Chondrocyte (in vitro differentiated cells): ENCODE measurements around the gene HOXC6. TPM values are rescaled to one million over a fixed set of nuclear protein-coding genes. Genes with fewer than 3 reads are reported as not detected.

Experiments used
- DNase-seq: peaks from one replicate; pipeline ENCODE4 v3.0.0; 2021; ENCODE audit warnings: mixed read lengths, low spot score
- H3K27ac Mint-ChIP-seq: one replicate; pipeline ENCODE4 v1.8.0; 2021; ENCODE audit warnings: mild to moderate bottlenecking, moderate library complexity, mixed read lengths; ENCODE audit not compliant: unreplicated experiment
- H3K27me3 Mint-ChIP-seq: 2 replicates; pipeline ENCODE4 v1.8.0; 2021; ENCODE audit warnings: low read depth, mixed read lengths
- H3K36me3 Mint-ChIP-seq: 2 replicates; pipeline ENCODE4 v1.8.0; 2021; ENCODE audit warnings: low read depth, mixed read lengths
- H3K4me1 Mint-ChIP-seq: 2 replicates; pipeline ENCODE4 v1.8.0; 2021; ENCODE audit warnings: low read depth, mild to moderate bottlenecking, mixed read lengths
- H3K4me3 Mint-ChIP-seq: one replicate; pipeline ENCODE4 v1.8.0; 2021; ENCODE audit warnings: mild to moderate bottlenecking, moderate library complexity, mixed read lengths; ENCODE audit not compliant: unreplicated experiment
- H3K9me3 Mint-ChIP-seq: 2 replicates; pipeline ENCODE4 v1.8.0; 2021; ENCODE audit warnings: low read depth, mixed read lengths
- total RNA-seq: library from RNA; stranded (reverse); gene quantifications from 3 replicates; pipeline ENCODE4 v1.2.1, GENCODE V29; 2021
- TF ChIP-seq, protein P1 (sequence below): fragments of 200-600 bp; sonication (generic); IDR thresholded peaks from 2 replicates; pipeline ENCODE4 v1.5.0; 2021; ENCODE audit warnings: antibody characterized with exemption, mild to moderate bottlenecking, moderate library complexity

HOXC6 gene
- total RNA-seq, 1 donor from 2014 or later = not detected

DNA sequence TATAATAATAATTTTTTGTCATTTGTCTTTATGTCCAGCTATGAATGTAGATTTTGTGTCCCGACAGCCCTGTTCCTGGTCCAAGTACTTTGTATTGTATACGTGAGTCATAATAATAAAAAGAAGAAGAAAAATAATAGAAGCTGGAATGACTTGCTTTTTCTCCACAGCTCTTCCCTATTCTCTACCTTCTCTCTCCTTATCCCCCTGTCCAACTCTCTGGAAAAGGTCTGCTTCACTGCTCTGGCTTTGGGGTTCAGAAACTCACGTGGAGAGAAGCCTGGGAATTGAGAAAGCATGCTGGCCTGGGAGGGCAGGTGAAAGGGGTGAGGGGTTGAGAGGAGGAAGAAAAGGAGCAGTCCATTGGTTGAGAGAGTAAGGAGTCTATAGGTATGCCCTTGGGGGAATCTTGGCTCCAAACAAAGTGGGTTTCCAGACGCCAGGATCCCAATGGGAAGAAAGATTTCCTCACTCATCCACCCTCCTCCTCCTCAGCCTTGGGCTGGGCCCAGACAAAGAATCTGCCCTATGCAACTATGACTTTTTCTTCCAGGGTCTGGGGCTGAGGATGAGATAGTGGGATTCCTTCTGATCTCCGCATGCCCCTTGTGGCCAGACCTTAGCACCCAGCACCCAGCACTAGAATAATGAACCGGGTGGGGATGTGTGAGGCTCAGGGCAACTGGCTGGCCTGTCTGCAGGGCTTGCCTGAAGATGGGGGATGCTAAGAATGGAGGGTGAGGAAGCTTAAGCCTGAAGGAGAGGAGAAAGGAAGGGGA is 15.4 kb upstream of the HOXC6 start:
- Mint-ChIP-seq H3K4me1 (peaks cover 15% of the 10 kb centered on the region), H3K27ac (no peak overlapping the region), H3K9me3 (no peaks in the 10 kb centered on the region), H3K4me3 (no peak overlapping the region), H3K36me3 (no peaks in the 10 kb centered on the region), H3K27me3 (peaks cover 77% of the 10 kb centered on the region)
- no peak for DNase-seq
- TF ChIP-seq, protein P1, sequence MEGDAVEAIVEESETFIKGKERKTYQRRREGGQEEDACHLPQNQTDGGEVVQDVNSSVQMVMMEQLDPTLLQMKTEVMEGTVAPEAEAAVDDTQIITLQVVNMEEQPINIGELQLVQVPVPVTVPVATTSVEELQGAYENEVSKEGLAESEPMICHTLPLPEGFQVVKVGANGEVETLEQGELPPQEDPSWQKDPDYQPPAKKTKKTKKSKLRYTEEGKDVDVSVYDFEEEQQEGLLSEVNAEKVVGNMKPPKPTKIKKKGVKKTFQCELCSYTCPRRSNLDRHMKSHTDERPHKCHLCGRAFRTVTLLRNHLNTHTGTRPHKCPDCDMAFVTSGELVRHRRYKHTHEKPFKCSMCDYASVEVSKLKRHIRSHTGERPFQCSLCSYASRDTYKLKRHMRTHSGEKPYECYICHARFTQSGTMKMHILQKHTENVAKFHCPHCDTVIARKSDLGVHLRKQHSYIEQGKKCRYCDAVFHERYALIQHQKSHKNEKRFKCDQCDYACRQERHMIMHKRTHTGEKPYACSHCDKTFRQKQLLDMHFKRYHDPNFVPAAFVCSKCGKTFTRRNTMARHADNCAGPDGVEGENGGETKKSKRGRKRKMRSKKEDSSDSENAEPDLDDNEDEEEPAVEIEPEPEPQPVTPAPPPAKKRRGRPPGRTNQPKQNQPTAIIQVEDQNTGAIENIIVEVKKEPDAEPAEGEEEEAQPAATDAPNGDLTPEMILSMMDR = no peak

DNA sequence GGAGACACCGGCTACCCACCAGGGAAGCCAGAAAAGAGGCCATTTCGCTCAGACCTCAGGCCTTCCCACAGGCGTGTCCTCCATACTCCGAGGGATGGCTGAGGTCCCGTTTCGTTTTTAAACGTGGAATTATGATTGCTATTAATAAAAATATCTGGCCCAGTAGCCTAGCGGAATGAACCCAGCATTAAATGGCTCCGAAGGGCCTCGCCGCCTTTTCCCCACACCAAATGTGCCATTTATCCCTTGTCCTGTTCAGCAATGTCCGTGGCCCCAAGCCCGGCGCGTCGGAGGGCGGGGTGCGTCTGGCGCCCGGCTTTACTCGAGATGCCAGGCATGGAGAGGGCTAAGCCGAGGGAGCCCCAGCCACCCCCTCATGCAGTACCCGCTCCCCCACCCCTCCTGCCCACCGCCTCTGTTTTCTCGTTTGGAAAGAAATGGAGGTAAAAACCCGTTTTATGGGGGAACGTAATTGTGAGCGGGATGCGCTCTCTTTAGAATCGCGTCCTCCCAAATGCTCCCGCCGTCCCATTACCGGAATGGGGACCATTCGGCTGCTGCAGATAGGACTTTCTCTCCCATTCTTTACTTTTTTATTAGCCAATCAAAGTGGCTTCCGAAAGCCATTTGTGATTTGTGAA is 13.7 kb upstream of the HOXC6 start:
- peaks cover 72% of the 10 kb centered on the region for H3K27me3 Mint-ChIP-seq

DNA sequence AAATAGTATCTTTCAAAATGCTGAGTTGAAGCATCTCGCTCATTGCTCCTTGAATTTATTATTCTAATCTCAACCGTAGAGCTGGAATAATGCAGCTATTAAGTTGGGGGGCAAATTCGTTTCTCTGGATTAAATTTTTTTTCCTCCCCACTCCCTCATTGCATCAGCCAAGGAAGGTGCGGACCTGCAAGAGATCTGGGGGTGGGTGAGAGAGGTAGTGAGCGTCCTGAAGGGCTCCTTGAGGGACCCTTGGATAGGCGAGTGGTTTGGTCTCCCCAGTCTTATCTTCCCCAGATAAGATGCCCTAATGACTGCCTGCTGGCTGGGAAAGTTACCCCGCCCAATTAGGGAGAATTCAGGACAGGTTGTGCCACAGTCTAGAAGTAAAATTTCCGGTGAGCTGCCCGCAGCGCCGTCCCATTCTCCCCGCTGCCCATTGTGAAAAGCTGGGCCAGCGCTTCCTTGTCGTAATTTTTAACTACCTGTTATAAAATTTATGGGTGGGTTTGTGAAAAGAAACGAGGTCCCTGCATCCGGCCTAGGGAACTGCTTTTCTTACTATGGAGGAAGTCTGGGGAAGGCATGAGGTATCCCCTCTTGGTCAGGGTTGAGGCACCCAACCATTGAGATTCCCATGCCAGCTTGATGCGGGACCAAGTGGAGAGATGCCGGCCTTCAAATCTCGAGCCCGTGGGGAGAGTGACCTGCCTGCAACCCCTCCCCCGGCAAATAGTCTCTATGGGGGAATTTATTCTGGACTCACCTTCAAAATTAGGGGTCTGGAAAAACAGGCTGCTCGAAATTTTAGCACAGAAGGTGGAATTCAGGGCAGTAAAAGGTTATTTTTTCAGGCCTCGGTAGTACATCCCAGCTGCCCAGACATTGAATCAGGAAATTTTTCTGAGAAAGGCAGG is 13.0 kb upstream of the HOXC6 start:
- H3K4me3 Mint-ChIP-seq = no peak overlapping the region
- DNase-seq = no peak
- H3K9me3 Mint-ChIP-seq = no peaks in the 10 kb centered on the region
- TF ChIP-seq, protein P1 = no peak
- peaks cover 17% of the 10 kb centered on the region for H3K4me1 Mint-ChIP-seq
- H3K36me3 Mint-ChIP-seq = no peaks in the 10 kb centered on the region
- peaks cover 73% of the 10 kb centered on the region for H3K27me3 Mint-ChIP-seq
- H3K27ac Mint-ChIP-seq = no peak overlapping the region

More for the DNA sequence above, 13.7 kb upstream of the HOXC6 start:
- Mint-ChIP-seq H3K4me1 (peaks cover 17% of the 10 kb centered on the region), H3K9me3 (no peaks in the 10 kb centered on the region), H3K36me3 (no peaks in the 10 kb centered on the region), H3K27ac (no peak overlapping the region), H3K4me3 (no peak overlapping the region)
- TF ChIP-seq, protein P1 = no peak
- no peak for DNase-seq

DNA sequence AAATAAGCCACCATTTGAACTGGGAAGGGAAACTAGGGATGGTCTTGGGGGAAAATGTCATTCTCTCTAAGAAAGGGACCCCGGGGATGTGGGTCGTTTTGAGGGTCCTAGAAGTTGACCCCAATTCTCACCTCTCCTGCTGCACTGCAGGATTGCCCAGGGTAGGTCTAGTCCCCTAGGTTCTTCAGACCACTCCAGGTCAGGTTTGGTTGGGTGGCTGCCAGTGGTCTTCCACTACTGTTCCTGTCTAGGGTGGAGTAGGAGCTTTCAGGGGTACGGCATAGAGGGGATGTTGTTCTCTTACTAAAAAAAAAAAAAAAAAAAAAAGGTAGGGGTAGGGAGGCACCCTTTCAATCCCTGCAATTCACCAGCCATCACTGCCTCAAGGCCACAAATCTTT is 12.2 kb upstream of the HOXC6 start:
- Mint-ChIP-seq H3K4me1 (peaks cover 17% of the 10 kb centered on the region), H3K27me3 (peaks cover 75% of the 10 kb centered on the region), H3K27ac (no peak overlapping the region), H3K36me3 (no peaks in the 10 kb centered on the region), H3K4me3 (no peak overlapping the region), H3K9me3 (no peaks in the 10 kb centered on the region)
- TF ChIP-seq, protein P1 = no peak
- DNase-seq = no peak

DNA sequence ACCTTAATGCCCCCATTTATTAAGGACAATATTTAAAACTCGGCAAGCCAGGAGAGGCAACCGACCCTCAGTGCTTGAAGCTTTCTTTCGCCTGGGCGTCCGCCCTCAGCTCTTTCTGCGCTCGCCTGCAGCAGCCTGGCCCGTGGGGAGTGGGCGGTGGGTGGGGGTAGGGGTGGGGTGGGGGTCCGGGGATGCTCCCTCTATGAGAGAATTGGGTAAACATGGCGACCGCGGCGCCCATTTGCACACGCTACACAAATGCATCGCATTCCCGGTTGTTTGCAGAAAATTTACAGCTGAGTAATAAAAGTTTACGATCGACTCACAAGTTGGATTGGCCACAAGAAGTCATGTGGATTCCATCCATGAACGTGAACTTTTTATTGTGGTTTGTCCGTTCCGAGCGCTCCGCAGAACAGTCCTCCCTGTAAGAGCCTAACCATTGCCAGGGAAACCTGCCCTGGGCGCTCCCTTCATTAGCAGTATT is 11.7 kb upstream of the HOXC6 start:
- no peaks in the 10 kb centered on the region for H3K36me3 Mint-ChIP-seq
- H3K9me3 Mint-ChIP-seq = no peaks in the 10 kb centered on the region
- no peak overlapping the region for H3K27ac Mint-ChIP-seq
- H3K4me1 Mint-ChIP-seq = peaks cover 17% of the 10 kb centered on the region
- H3K4me3 Mint-ChIP-seq = no peak overlapping the region
- TF ChIP-seq, protein P1 = no peak
- DNase-seq = no peak
- H3K27me3 Mint-ChIP-seq = peaks cover 75% of the 10 kb centered on the region
